DMS79 (cell line): ENCODE measurements around the gene WDR7.
"Not testable (repeated sequence)": the region's sequence is repeated elsewhere in the genome, so short reads cannot be mapped to it uniquely, and the experiment has no call there.

ENCODE experiments used
- DNase-seq: peaks from one replicate; lab custom pipeline; 2025; lab: John Stamatoyannopoulos, UW

The WDR7 gene

DNA sequence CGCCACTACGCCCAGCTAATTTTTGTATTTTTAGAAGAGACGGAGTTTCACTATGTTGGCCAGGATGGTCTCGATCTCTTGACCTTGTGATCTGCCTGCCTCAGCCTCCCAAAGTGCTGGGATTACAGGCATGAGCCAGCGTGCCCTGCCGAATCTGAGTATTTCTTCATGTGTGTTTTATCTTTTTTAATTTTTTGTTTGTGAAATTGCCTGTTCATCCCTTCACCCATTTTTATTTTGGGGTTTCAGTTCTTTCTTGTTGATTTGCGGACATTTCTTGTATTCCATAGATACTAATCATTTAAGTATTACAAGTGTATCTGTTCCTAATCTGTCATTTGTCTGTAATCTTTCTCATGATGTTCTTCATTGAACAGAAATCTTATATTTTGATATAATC lies 3.1 kb downstream of the WDR7 start:
- DNase-seq, result not testable (repeated sequence)

DNA sequence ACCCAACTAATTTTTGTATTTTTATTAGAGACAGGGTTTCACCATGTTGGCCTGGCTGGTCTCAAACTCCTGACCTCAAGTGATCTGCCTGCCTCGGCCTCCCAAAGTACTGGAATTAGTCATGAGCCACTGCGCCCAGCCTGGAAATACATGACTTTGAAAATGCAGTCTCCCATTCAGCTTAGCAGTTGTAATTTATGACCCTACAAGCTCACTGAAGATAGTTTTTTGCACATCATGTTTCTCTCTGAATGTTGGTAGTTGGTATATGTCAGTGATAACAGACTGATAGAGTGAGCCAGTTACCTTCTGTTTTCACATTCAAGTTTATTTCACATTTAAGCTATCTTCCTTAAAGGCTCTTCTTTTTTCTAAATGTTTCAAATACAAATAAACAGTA lies 7.1 kb downstream of the WDR7 start:
- DNase-seq, result no peak

DNA sequence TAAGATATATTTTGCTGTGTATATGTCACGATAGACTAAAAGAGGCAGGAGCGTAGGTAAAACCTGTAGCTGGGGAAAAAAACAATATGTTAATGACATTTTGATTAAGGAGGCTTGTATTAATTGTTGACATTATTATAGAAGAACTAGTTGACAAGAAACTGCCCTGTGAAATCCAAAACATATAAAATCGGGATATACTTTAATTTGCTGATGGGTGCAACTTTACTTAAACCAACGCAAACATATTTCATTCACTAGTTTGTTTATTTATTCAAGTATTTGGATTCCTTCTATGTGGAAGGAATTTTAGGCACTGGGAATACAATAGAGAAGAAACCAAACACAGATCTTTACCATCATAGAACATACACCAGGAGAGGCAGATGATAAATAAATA lies 8.0 kb downstream of the WDR7 start:
- no peak for DNase-seq

DNA sequence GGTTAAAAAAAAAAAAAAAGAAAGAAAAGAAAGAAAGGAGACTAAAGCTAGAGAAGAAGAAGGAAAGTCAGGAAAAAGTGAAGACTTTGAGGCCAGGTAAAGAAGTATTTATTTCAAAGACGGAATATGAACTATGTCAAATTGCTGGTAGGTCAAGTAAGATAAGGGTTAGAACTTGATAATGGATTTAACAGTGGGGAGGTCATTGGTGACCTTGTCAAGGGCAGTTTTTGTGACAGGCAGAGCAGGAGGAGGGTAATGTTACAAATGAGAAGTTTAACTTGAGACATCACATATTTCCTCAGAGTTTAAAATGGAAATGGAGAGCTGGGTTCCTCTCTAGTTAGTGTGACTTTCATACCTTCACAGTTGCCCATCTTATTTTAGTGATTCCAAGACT lies 9.5 kb downstream of the WDR7 start:
- DNase-seq, result no peak

DNA sequence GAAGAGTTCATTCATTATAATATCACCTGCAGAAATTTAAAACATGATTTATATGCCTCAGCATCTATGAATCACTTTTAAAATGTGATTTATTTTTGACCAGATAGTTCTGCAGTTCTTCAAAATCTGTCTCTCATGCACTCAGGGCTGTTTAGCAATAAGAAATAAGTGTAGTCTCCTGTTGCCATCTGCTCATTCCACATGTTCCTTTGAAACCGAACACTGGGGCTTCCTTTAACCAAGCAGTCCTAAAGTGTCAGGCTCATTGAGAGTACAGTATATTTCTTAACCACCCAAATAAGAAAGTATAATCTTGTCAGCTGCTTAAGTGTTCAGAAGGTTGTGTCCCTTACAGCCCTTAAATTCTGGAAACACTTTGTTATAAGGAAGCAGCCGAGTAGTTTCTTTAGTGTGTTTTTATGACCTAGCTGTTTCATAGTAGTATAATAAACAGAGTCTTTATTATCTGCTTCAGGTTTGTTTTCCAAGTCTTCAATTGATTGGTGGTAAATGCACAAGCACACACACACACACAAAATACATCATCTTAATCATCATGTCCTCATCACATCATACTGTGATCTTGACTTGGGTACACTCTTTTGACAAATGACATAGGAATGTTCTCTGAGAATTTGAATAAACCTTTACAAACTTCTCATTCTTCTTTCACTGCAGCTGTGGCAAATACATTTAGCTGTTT lies 10.4 kb downstream of the WDR7 start:
- DNase-seq, result no peak

DNA sequence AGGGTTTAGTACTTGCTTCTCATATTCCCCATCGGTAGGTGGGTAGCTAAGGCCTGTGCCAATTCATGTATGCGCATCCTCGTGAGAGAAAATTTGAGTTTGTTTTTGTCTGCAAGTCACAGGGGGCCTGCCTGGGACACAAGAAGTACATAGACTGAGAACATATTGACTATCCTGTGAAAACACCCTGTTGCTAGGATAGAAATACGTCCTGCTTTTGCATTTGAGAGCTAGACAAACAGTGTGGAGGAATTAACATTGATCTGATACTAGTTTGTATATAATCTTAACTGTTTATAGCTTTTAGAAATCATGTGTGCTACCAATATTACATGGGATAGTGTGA lies 10.9 kb downstream of the WDR7 start:
- DNase-seq, result no peak

DNA sequence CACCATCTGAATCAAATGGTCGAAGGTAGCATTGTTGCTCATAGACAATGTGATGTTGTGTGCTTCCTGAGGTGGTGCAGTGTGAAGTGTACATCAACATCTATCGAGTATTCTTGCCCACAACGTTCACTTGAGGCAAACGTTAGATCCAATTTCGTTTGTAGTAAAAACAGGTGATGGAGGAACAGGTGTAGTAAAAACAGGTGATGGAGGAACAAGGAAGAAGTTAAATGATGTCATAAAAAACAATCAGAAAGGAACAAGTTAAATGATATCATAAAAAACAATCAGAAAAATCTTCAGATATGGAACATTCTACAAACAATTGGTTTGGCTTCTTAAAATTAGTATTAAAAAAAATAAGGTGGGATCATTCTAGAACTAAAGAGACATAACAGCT lies 11.3 kb downstream of the WDR7 start:
- no peak for DNase-seq

DNA sequence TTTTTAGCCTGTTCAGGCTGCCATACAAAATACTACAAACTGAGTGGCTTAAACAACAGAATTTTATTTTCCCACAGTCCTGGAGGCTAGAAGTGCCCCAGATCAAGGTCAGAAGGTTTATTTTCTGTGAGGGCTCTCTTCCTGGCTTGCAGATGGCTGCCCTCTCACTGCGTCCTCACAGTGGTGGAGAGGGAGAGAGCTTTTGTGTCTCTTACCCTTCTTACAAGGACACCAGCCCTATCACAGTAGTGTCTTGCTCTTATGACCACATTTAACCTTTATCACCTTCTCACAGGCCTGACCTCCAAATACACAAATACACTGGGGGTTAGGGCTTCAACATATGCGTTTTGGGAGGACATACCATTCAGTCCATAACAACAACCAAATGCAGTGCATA lies 11.7 kb downstream of the WDR7 start:
- DNase-seq, result no peak

DNA sequence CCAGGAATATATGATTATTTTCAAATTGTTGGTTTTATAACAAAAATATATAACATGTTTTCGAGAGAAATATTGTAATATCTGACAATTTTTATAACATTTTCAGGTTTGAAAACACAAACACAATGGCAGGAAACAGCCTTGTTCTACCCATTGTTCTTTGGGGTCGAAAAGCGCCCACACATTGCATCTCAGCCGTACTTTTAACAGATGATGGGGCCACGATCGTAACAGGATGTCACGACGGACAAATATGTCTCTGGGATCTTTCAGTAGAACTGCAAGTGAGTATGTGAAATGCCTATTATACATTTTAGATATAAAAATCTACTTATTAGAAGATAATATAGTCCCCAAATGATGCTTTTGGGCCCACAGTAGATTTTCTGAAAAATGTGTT lies 21.2 kb downstream of the WDR7 start:
- DNase-seq, result no peak

DNA sequence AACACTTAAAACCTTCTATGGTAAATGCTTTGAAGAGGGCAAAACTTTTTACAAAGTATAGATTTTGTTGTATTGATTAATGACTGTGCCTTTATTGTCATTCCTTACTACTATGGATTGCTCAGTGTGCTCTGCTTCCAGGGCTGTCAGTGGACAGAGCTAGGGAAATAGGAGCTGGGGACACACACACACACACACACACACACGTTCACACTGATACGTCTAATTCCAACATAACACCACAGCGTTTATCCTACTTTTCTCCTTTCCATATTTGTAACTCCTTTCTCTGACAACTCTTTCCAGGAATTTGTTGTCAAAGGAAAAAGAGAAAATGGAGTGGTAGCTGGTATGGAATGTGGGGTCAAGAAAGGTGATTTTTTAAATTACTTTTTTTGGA lies 21.8 kb downstream of the WDR7 start:
- DNase-seq, result no peak

DNA sequence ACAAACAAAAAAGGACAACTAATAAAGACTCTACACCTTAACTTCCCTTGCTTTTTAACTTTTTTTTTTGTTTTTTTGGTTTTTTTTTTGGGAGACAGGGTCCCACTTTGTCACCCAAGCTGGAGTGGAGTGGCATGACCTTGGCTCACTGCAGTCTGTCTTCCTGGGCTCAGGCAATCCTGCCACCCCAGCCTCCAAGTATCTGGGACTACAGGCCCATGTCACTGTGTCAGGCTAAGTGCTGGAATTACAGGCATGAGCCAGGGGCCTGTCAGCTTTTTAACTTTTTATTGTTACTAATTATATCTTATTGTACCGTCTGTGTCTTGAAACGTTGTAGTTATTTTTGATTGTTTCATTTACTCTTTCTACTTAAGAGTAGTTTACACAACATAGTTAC lies 25.5 kb downstream of the WDR7 start:
- DNase-seq, result no peak

DNA sequence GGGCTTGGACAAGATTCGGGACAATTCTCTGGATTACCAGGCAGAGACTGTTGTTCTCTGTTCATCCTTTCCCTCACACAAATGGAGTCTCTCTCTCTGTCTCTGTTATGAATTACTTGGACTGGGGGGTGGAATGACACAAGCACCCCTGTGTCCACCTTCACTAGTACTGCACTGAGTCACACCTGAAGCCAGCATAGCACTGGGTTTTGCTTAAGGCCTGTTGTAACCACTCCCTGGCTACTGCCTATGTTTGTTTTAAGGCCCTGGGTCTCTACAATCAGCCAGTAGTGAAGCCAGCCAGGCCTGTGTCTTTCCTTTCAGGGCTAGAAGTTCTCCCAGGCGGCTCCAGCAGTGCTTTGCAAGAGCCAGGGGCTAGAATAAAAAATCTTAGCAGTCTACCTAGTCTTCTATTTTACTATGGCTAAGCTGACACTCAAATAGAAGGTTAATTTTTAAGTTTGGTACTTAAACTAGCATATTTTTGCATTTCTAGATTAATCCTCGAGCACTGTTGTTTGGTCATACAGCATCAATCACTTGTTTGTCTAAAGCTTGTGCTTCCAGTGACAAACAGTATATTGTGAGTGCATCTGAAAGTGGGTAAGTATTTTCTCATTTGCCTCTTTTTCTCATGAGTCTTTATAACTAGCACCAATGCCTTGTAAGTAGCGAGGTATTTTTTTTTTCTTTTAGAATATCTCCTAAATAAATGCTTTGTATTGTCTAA lies 27.8 kb downstream of the WDR7 start:
- no peak for DNase-seq

DNA sequence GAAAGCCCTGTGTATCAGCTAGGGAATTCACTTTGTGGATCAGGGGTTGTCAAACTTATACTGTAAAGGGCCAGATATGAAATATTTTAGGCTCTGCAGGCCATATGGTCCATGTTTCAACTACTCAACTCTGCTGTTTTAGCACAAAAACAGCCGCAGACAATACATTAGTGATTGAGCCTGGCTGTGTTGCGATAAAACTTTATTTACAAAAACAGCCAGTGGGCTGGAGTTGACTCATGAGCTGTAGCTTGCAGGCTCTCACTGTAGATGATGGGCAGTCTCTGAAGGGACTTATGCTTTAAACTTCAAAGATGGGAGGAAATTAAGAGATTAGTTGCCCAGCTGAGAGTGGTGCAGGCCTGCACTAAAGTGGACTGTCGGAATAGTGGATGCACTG lies 33.1 kb downstream of the WDR7 start:
- DNase-seq, result no peak

DNA sequence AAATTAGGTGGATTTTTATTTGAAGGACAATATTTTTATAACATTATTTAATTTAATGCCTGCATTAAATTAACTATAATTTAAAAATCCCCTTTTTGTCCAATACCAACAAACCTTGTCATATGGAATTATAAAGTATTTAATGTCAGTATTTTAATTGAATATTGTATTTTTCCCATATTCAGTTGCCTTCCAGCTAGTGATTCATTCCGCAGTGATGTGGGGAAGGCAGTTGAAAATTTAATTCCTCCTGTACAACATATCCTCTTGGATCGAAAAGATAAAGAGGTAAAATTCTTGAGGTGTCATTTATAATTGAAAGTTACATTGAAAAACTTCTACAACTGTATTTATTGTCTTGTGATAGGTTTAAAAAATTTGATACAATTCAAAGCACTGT lies 40.4 kb downstream of the WDR7 start:
- DNase-seq, result no peak

DNA sequence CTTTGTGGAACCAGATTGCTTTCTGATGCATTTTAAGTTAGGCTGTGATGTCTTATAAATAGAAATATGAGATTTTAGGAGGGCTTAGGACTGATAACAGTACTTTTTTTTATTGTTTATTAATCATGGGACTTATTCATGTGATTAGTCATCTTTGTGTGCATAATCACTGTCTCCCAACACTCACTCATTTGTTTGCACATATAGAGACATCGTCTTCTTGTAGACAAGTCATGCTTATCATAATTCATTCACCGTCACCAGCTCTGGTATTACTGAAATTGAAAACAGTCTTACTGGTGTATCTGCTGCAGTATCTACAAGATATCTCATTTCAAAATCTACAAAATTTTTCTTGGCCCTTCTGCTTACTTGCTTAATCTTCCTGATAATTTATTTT lies 45.8 kb downstream of the WDR7 start:
- DNase-seq, result no peak

DNA sequence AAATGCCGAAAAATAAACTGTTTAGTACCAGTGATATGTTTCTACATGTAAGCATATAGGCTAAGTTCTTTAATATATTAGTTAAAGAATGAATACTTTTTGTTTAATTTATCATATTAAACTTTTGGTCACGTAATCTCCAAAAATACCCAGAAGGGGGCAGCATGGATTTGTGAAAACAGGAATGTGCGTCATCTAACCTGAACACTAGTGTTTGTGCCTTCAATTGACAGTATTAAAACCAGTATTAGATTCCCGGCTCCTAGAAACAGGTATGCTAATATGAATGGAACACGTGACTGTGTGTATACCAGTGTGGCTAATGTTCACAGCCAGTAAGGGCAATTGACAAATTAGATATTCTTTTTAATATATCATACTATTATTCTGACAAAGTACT lies 51.8 kb downstream of the WDR7 start:
- no peak for DNase-seq

DNA sequence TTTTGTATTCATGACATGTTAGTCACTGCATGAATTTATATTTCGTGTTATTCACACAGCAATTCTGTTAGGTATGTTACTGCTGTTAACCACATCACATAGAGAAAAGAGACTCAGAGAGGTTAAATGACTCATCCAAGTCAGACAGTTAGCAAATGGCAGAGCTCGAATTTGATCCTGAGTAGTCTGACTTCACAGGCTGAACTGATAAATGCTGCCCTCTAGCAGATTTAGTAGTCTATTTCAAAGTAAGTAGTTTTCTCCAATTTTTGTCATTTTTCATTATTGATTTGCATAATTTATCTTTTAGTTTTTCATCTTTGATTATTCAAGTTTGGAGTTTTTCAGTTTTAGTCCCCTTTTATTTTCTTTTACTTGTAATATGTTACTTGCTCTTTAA lies 58.3 kb downstream of the WDR7 start:
- no peak for DNase-seq

DNA sequence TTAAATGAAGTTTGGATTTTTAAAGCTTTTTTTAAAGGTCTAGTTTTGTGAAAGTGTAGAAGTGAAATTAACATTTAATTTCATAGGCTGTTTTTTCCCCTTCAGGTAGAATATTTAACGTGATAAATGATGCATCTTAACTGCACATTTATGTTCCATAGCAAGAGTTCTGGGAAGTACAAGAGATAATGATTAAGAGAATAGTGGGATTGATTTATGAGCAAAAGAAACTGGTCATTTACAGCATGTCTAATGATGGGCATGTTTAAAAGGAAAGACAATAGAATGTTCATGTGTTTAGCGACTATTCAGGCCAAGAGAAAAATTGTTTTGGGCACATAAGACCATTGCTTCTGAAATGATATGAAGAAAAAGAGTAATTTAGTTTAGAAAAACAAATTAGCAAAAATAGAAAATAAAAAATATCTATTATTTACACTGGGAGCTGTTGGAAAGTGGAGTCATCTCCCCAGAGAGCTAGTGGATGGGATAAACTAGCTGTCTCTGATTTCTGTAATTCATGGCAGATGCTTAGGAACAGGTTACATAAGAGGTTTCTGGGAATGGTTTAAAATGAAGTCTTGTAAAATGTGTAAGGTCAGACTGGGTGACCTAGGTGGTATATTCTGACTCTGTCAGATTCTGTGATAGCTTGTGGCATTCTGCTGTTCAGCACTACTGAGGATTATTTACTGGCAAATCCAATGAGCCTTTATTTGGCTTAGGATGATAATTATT lies 60.7 kb downstream of the WDR7 start:
- no peak for DNase-seq

DNA sequence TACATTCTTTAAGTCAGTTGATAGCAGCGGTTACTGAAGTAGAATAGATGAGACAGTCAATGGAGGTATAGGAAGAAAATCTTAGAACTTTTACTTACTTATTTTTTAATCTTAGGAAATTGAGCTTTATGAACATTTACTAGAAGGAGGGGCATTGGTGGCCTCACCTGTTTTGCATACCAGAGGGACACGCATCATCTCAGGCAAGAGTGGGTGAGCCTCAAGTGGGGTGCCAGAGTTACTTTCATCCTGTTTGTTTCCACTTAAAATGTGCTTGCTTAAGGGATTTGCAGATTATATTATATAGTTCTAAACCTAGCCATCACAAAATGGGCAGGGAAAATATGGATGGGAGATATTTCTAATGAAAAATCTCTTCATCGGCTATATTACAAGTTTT lies 61.6 kb downstream of the WDR7 start:
- DNase-seq, result peak; percentile 1

DNA sequence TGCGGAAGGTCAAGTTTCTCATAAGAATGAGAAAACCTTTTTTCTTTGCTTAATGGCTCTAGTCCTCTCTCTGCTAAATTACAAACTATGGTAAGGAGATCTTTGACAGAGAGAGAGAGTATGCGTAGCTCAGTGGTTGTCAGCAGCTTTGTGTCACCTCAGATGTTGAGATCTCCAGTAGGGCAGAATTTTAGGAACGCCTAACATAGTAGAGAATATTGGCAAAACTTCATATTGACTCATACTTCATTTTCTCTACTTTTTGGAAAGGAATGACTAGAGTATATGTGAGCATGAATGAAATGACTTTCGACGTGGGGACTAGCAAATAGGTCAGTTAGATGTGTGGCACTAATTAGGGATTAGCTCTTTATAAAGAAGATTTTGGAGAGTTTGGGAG lies 64.0 kb downstream of the WDR7 start:
- DNase-seq, result no peak

DNA sequence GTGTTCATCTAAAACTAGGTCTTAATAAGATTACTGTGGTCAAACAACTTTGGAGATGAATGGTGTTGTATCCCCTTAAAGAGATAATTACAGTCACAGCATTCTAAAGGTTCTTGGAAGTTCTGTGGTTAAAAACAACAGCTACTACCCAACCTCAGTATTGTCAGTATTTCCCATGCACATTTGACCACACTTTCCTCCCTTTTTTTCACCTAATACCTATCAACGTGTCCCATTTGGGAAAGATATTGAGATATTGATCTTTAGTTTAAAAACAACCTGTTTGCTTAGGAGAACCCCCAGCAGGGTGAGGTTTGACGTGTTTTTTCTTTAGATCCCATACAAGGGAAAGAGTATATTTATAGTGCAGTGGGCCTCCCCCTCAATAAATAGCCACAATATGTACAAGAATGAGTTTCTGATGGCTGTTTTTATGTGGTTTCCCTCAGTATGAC lies 65.6 kb downstream of the WDR7 start:
- DNase-seq, result no peak

DNA sequence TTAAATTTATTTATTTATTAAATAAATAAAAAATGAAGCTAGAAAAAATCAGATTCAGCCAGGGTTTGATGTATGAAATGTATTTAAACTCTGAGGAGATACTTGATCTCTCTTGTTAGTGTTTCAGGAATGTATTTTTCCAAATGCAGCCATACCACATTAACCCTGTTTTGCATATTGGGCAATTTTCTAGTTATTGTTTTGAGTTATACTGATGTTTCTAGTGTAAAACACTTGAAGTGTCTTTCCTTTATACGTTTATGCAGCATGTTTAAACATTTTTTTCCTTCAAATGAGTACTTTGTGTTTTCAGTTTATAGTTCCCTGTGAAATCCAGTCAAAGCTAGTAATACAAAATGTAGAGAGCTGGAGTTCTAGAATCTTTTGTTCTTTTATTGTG lies 69.9 kb downstream of the WDR7 start:
- no peak for DNase-seq

DNA sequence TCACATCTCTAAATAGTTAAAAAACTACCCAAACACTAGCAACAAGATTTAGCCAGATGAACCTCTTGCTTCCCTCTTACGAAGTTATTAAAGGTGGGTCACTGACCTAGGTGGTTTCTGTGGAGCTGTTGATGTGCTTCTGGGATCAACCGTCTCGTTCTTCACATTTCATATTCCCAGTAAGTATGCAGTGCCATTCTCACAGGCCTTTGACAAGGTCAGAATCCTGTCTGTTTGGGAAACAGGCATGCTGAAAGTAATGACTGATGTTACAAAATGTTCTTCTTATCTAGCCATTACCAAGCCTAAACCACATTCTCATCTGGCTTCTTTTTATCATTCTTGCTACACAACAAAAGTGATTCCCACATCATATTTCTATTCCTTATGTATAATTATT lies 70.3 kb downstream of the WDR7 start:
- no peak for DNase-seq
